ENCODE measurements around the gene ANKFN1. TPM values are rescaled to one million over a fixed set of nuclear protein-coding genes. Genes with fewer than 3 reads are reported as not detected.

The ANKFN1 gene
- total RNA-seq, 1 donor from 2014 or later: 0.21 TPM

GRCh38 chr17:56319531-56319930 lies 166.3 kb downstream of the ANKFN1 start:
- Mint-ChIP-seq H3K4me3 (no peak overlapping the region), H3K4me1 (peaks cover 48% of the 10 kb centered on the region), H3K9me3 (peaks cover 2% of the 10 kb centered on the region), H3K36me3 (ENCODE audit: low read depth) (no peaks in the 10 kb centered on the region), H3K27me3 (ENCODE audit: low read depth) (peaks cover 2% of the 10 kb centered on the region), H3K27ac (ENCODE audit: unreplicated experiment) (no peak overlapping the region)
- no peak for DNase-seq (ENCODE audit: low read depth, low spot score)
- peak; percentile 74 for TF ChIP-seq CTCF (conservative IDR thresholded peaks at IDR 0.05)

- Mint-ChIP-seq H3K36me3 (ENCODE audit: low read depth) (no peaks in the 10 kb centered on the region), H3K27me3 (ENCODE audit: low read depth) (peaks cover 2% of the 10 kb centered on the region), H3K27ac (ENCODE audit: unreplicated experiment) (peak overlapping the region; percentile 68), H3K9me3 (peaks cover 2% of the 10 kb centered on the region), H3K4me1 (peaks cover 44% of the 10 kb centered on the region), H3K4me3 (peak overlapping the region; percentile 40)
- DNase-seq (ENCODE audit: low read depth, low spot score): peak; percentile 7
- TF ChIP-seq CTCF (conservative IDR thresholded peaks at IDR 0.05): no peak
Measured at GRCh38 chr17:56320443-56320842, 167.2 kb downstream of the ANKFN1 start.

- Mint-ChIP-seq H3K9me3 (peaks cover 2% of the 10 kb centered on the region), H3K4me3 (no peak overlapping the region), H3K4me1 (peaks cover 30% of the 10 kb centered on the region), H3K27ac (ENCODE audit: unreplicated experiment) (no peak overlapping the region), H3K36me3 (ENCODE audit: low read depth) (no peaks in the 10 kb centered on the region), H3K27me3 (ENCODE audit: low read depth) (peaks cover 2% of the 10 kb centered on the region)
- DNase-seq (ENCODE audit: low read depth, low spot score): no peak
- TF ChIP-seq CTCF (conservative IDR thresholded peaks at IDR 0.05): no peak
Measured at GRCh38 chr17:56322991-56323390, 169.7 kb downstream of the ANKFN1 start.

GRCh38 chr17:56324676-56325075 lies 171.4 kb downstream of the ANKFN1 start:
- no peak for DNase-seq (ENCODE audit: low read depth, low spot score)
- no peak for TF ChIP-seq CTCF (conservative IDR thresholded peaks at IDR 0.05)
- Mint-ChIP-seq H3K27me3 (ENCODE audit: low read depth) (peaks cover 2% of the 10 kb centered on the region), H3K4me3 (no peak overlapping the region), H3K9me3 (no peaks in the 10 kb centered on the region), H3K36me3 (ENCODE audit: low read depth) (no peaks in the 10 kb centered on the region), H3K4me1 (peaks cover 30% of the 10 kb centered on the region), H3K27ac (ENCODE audit: unreplicated experiment) (no peak overlapping the region)

GRCh38 chr17:56325313-56326000 lies 172.2 kb downstream of the ANKFN1 start:
- H3K9me3 Mint-ChIP-seq: no peaks in the 10 kb centered on the region
- DNase-seq (ENCODE audit: low read depth, low spot score): no peak

More at GRCh38 chr17:56325313-56326000, 172.2 kb downstream of the ANKFN1 start:
- Mint-ChIP-seq H3K4me1 (peaks cover 26% of the 10 kb centered on the region), H3K36me3 (ENCODE audit: low read depth) (no peaks in the 10 kb centered on the region), H3K27ac (ENCODE audit: unreplicated experiment) (no peak overlapping the region), H3K4me3 (no peak overlapping the region), H3K27me3 (ENCODE audit: low read depth) (peaks cover 5% of the 10 kb centered on the region)
- no peak for TF ChIP-seq CTCF (conservative IDR thresholded peaks at IDR 0.05)

Data from neural crest cell (in vitro differentiated cells).